CD4-positive, alpha-beta T cell treated with Interleukin-15 for 1 hour (primary cell): ENCODE data around the gene PPFIBP1.
"Not testable (repeated sequence)": the region's sequence is repeated elsewhere in the genome, so short reads cannot be mapped to it uniquely, and the experiment has no call there.

Experiments
- DNase-seq: peaks from one replicate; pipeline ENCODE4 v3.0.0-alpha.2; 2020

PPFIBP1 gene

GRCh38 chr12:27631813-27632491 lies 107.9 kb downstream of the PPFIBP1 start:
- no peak for DNase-seq

- DNase-seq, result no peak
These were observed 111.5 kb downstream of the PPFIBP1 start for GRCh38 chr12:27635349-27635972.

GRCh38 chr12:27636569-27636968 lies 112.6 kb downstream of the PPFIBP1 start:
- DNase-seq, result not testable (repeated sequence)

GRCh38 chr12:27637524-27637923 lies 113.5 kb downstream of the PPFIBP1 start:
- no peak for DNase-seq

GRCh38 chr12:27639265-27639664 lies 115.3 kb downstream of the PPFIBP1 start:
- DNase-seq, result no peak

GRCh38 chr12:27640566-27641200 lies 116.7 kb downstream of the PPFIBP1 start:
- DNase-seq, result not testable (repeated sequence)

GRCh38 chr12:27642361-27642760 lies 118.4 kb downstream of the PPFIBP1 start:
- DNase-seq, result not testable (repeated sequence)

- DNase-seq, result not testable (repeated sequence)
These were observed 118.9 kb downstream of the PPFIBP1 start for GRCh38 chr12:27642892-27643291.

GRCh38 chr12:27644158-27644845 lies 120.3 kb downstream of the PPFIBP1 start:
- no peak for DNase-seq

- DNase-seq, result no peak
These were observed 121.7 kb downstream of the PPFIBP1 start for GRCh38 chr12:27645671-27646070.

GRCh38 chr12:27646149-27646548 lies 122.1 kb downstream of the PPFIBP1 start:
- no peak for DNase-seq

- DNase-seq, result no peak
These were observed 126.0 kb downstream of the PPFIBP1 start for GRCh38 chr12:27650011-27650410.

- DNase-seq, result no peak
These were observed 127.2 kb downstream of the PPFIBP1 start for GRCh38 chr12:27651201-27651600.

GRCh38 chr12:27652174-27652763 lies 128.3 kb downstream of the PPFIBP1 start:
- DNase-seq, result no peak

GRCh38 chr12:27653661-27654060 lies 129.7 kb downstream of the PPFIBP1 start:
- no peak for DNase-seq

- not testable (repeated sequence) for DNase-seq
These were observed 131.5 kb downstream of the PPFIBP1 start for GRCh38 chr12:27655476-27655875.

GRCh38 chr12:27657296-27657695 lies 133.3 kb downstream of the PPFIBP1 start:
- no peak for DNase-seq

- no peak for DNase-seq
These were observed 141.7 kb downstream of the PPFIBP1 start for GRCh38 chr12:27665704-27666103.

- DNase-seq, result no peak
These were observed 142.5 kb downstream of the PPFIBP1 start for GRCh38 chr12:27666510-27666909.

GRCh38 chr12:27667540-27667939 lies 143.5 kb downstream of the PPFIBP1 start:
- no peak for DNase-seq

GRCh38 chr12:27672051-27672450 lies 148.0 kb downstream of the PPFIBP1 start:
- DNase-seq, result no peak

GRCh38 chr12:27672643-27673042 lies 148.6 kb downstream of the PPFIBP1 start:
- DNase-seq, result no peak

- DNase-seq, result no peak
These were observed 149.2 kb downstream of the PPFIBP1 start for GRCh38 chr12:27673101-27673718.
